Testis (tissue), 2 donors: ENCODE measurements around the gene MAP3K14.

Source experiments
- POLR2A ChIP-seq: fragments of 450-650 bp; IDR thresholded peaks from one replicate; pipeline ENCODE4 v1.6.1; 2017; ENCODE audit warnings: antibody characterized with exemption, mild to moderate bottlenecking, moderate library complexity
- TF ChIP-seq, protein P1 (sequence below), 3 experiments: fragments of 450-650 bp in 2 of 3; fragments of 200-600 bp in 1 of 3; sonication (generic) in 1 of 3; IDR thresholded peaks; one replicate each; pipeline ENCODE4 v1.5.1; 2016 to 2019; ENCODE audit warnings: antibody characterized with exemption in 3 of 3, mild to moderate bottlenecking in 2 of 3, moderate library complexity in 1 of 3

GRCh38 chr17:45271603-45272002 lies 45.2 kb downstream of the MAP3K14 start:
- TF ChIP-seq, protein P1, sequence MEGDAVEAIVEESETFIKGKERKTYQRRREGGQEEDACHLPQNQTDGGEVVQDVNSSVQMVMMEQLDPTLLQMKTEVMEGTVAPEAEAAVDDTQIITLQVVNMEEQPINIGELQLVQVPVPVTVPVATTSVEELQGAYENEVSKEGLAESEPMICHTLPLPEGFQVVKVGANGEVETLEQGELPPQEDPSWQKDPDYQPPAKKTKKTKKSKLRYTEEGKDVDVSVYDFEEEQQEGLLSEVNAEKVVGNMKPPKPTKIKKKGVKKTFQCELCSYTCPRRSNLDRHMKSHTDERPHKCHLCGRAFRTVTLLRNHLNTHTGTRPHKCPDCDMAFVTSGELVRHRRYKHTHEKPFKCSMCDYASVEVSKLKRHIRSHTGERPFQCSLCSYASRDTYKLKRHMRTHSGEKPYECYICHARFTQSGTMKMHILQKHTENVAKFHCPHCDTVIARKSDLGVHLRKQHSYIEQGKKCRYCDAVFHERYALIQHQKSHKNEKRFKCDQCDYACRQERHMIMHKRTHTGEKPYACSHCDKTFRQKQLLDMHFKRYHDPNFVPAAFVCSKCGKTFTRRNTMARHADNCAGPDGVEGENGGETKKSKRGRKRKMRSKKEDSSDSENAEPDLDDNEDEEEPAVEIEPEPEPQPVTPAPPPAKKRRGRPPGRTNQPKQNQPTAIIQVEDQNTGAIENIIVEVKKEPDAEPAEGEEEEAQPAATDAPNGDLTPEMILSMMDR (IDR thresholded peaks at IDR 0.05) = no peak
- TF ChIP-seq POLR2A = no peak
